ENCODE data around the gene EXOC2.
"Not testable (repeated sequence)": the region's sequence is repeated elsewhere in the genome, so short reads cannot be mapped to it uniquely, and the experiment has no call there.

DNA sequence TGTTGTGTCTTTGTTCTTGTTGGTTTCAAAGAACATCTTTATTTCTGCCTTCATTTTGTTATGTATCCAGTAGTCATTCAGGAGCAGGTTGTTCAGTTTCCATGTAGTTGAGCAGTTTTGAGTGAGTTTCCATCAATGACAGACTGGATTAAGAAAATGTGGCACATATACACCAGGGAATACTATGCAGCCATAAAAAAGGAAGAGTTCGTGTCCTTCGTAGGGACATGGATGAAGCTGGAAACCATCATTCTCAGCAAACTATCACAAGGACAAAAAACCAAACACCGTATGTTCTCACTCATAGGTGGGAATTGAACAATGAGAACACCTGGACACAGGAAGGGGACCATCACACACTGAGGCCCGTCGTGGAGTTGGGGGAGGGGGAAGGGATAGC is 87.0 kb downstream of the EXOC2 start:
- TF ChIP-seq EZH2 (IDR thresholded peaks at IDR 0.05; ENCODE audit: borderline replicate concordance, low read depth, low read length, severe bottlenecking); POLR2A (IDR thresholded peaks at IDR 0.05; ENCODE audit: low read depth, low read length); MAX (IDR thresholded peaks at IDR 0.05; ENCODE audit: insufficient read depth, insufficient read length); POLR2AphosphoS5 (IDR thresholded peaks at IDR 0.05; ENCODE audit: insufficient read depth, low read depth, low read length); JUN (IDR thresholded peaks at IDR 0.05; ENCODE audit: borderline replicate concordance, insufficient read depth, insufficient read length, low read depth); MYC (IDR thresholded peaks at IDR 0.05; ENCODE audit: low read depth, low read length); GATA2 (IDR thresholded peaks at IDR 0.05; ENCODE audit: insufficient read depth, insufficient read length, low read depth, low read length): not testable (repeated sequence)
- TF ChIP-seq, protein P1, sequence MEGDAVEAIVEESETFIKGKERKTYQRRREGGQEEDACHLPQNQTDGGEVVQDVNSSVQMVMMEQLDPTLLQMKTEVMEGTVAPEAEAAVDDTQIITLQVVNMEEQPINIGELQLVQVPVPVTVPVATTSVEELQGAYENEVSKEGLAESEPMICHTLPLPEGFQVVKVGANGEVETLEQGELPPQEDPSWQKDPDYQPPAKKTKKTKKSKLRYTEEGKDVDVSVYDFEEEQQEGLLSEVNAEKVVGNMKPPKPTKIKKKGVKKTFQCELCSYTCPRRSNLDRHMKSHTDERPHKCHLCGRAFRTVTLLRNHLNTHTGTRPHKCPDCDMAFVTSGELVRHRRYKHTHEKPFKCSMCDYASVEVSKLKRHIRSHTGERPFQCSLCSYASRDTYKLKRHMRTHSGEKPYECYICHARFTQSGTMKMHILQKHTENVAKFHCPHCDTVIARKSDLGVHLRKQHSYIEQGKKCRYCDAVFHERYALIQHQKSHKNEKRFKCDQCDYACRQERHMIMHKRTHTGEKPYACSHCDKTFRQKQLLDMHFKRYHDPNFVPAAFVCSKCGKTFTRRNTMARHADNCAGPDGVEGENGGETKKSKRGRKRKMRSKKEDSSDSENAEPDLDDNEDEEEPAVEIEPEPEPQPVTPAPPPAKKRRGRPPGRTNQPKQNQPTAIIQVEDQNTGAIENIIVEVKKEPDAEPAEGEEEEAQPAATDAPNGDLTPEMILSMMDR (IDR thresholded peaks at IDR 0.05; ENCODE audit: extremely low read depth in 1 of 2, insufficient read depth in 1 of 2, low read depth in 1 of 2, low read length in 2 of 2) = not testable (repeated sequence)
